GM12874 (cell line): ENCODE results near the gene OR6Q1.

Experiments used
- CTCF ChIP-seq: IDR thresholded peaks from 2 replicates; pipeline ENCODE4 v1.5.1; 2011; ENCODE audit warnings: low read depth, mild to moderate bottlenecking, control low read depth, low read length, moderate library complexity; ENCODE audit not compliant: insufficient read depth

Gene OR6Q1

GRCh38 chr11:58006940-58007339 is 23.8 kb upstream of the OR6Q1 start:
- no peak for TF ChIP-seq CTCF

DNA sequence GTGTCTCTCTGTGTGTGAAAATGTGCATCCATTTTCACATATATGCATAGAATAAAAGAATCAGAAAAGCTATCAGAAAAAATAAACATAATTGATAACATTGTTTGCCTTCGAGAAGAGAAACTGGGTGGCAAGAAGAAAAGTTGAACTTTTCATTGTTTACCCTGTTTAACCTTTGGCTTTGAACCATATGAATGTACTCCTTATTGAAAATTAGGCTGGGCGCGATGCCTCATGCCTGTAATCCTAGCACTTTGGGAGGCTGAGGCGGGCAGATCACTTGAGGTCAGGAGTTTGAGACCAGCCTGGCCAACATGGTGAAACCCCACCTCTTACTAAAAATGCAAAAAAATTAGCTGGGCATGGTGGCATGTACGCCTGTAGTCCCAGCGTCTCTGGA is 19.0 kb upstream of the OR6Q1 start:
- TF ChIP-seq CTCF, result no peak

DNA sequence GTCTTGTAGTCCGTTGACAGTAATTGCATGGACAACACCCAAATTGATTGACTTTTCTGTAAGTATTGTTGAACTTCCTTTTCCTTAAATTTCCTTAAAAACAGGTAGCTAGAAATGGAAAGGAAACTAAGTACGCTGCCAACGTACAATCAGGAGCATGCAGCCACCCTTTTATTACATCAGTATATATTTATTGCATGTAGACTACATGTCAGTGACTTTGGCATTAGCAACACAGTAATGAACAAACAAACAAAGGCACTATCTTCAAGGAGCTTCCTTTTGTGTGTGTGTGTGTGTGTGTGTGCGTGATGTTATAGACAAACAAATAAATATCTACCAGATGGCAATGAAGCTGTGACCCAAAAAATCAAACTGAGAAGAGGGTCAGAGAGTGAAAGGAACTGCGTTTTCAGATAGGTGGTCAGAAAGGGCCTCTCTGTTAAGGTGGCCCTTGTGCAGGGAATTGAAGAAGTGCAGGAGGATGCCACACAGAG is 7.3 kb upstream of the OR6Q1 start, which contains the start of gene OR9Q1:
Gene OR9Q1 (plus strand): TSS at position 447 of the 497 bp plus-strand sequence. CDS start 155,564 bp downstream, outside the sequence.
- no peak for TF ChIP-seq CTCF

- no peak for TF ChIP-seq CTCF
These were observed 6.1 kb upstream of the OR6Q1 start for GRCh38 chr11:58024601-58025091.

GRCh38 chr11:58027341-58027740 is 3.4 kb upstream of the OR6Q1 start:
- TF ChIP-seq CTCF, result no peak

- no peak for TF ChIP-seq CTCF
These were observed 1.9 kb upstream of the OR6Q1 start for GRCh38 chr11:58028687-58029411.

- TF ChIP-seq CTCF, result no peak
These were observed 3.7 kb downstream of the OR6Q1 start for GRCh38 chr11:58034471-58034870.
